ENCODE measurements around the gene RABL2A.
"Not testable (repeated sequence)": the region's sequence is repeated elsewhere in the genome, so short reads cannot be mapped to it uniquely, and the experiment has no call there.

The RABL2A gene

DNA sequence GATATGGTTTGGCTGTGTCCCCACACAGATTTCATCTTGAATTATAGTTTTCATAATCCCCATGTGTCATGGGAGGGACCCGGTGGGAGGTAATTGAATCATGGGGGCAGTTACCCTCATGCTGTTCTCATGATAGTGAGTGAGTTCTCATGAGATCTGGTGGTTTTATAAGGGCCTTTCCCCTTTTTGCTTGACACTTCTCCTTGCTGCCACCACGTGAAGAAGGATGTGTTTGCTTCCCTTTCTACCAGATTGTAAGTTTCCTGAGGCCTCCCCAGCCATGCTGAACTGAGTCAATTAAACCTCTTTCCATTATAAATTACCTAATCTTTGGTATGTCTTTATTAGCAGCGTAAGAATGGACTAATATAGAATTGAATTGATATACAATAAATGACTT, 63.8 kb downstream of the RABL2A start:
- not testable (repeated sequence) for DNase-seq
